OCI-LY3 (cell line): ENCODE results near the gene TCERG1L.

ENCODE experiments used
- H2AFZ ChIP-seq: fragments of 200-600, 300-600 bp; shearing (Covaris generic); 2 replicates; pipeline ENCODE4 v1.6.0; 2014; ENCODE audit warnings: antibody characterized with exemption, low read depth, low read length
- H3K27ac ChIP-seq: fragments of 200-600, 300-600 bp; sonication (generic); 2 replicates; pipeline ENCODE4 v1.5.1; 2014; ENCODE audit warnings: mild to moderate bottlenecking, low read length, moderate library complexity, mixed read lengths
- H3K27me3 ChIP-seq: fragments of 200-600, 300-600 bp; sonication (generic); 2 replicates; pipeline ENCODE4 v1.6.1; 2014; ENCODE audit warnings: low read depth, low read length, mixed read lengths
- H3K36me3 ChIP-seq: fragments of 200-600, 300-600 bp; sonication (generic); replicated peaks from 2 replicates; pipeline ENCODE3; 2014; ENCODE audit warnings: low read depth, low read length, mixed read lengths
- H3K4me1 ChIP-seq: fragments of 300-600, 200-600 bp; sonication (generic); 2 replicates; pipeline ENCODE4 v1.6.1; 2014; ENCODE audit warnings: low read length, mixed read lengths
- H3K4me2 ChIP-seq: fragments of 200-600, 300-600 bp; sonication (generic); 2 replicates; pipeline ENCODE4 v1.6.1; 2014; ENCODE audit warnings: low read length, mixed read lengths
- H3K4me3 ChIP-seq: fragments of 300-600, 200-600 bp; sonication (generic); 2 replicates; pipeline ENCODE4 v1.5.1; 2014; ENCODE audit warnings: antibody characterized with exemption, mild to moderate bottlenecking, low read length, moderate library complexity
- H3K79me2 ChIP-seq: fragments of 300-600, 200-600 bp; shearing (Covaris generic); 2 replicates; pipeline ENCODE4 v1.6.1; 2014; ENCODE audit warnings: mild to moderate bottlenecking, low read length, mixed read lengths
- H3K9ac ChIP-seq: fragments of 300-600, 200-600 bp; shearing (Covaris generic); 2 replicates; pipeline ENCODE4 v1.6.0; 2014; ENCODE audit warnings: mild to moderate bottlenecking, low read length, moderate library complexity
- H3K9me3 ChIP-seq: fragments of 200-600, 300-600 bp; shearing (Covaris generic); 2 replicates; pipeline ENCODE4 v1.6.1; 2014; ENCODE audit warnings: low read length, mixed read lengths; ENCODE audit not compliant: insufficient read depth
- H4K20me1 ChIP-seq: fragments of 200-600, 300-600 bp; sonication (generic); 2 replicates; pipeline ENCODE4 v1.6.1; 2016; ENCODE audit warnings: low read length, mixed read lengths; ENCODE audit not compliant: insufficient read depth
- EZH2phosphoT487 ChIP-seq: fragments of 200-600 bp; shearing (Covaris generic); IDR thresholded peaks from 2 replicates; pipeline ENCODE4 v1.6.1; 2018; ENCODE audit warnings: antibody characterized with exemption, mixed run types, low read depth
- TF ChIP-seq, protein P1 (sequence below): fragments of 200-600, 300-600 bp; sonication (generic); IDR thresholded peaks from 2 replicates; pipeline ENCODE4 v1.5.1; 2014; ENCODE audit warnings: antibody characterized with exemption, low read length, low read depth

Gene TCERG1L

DNA sequence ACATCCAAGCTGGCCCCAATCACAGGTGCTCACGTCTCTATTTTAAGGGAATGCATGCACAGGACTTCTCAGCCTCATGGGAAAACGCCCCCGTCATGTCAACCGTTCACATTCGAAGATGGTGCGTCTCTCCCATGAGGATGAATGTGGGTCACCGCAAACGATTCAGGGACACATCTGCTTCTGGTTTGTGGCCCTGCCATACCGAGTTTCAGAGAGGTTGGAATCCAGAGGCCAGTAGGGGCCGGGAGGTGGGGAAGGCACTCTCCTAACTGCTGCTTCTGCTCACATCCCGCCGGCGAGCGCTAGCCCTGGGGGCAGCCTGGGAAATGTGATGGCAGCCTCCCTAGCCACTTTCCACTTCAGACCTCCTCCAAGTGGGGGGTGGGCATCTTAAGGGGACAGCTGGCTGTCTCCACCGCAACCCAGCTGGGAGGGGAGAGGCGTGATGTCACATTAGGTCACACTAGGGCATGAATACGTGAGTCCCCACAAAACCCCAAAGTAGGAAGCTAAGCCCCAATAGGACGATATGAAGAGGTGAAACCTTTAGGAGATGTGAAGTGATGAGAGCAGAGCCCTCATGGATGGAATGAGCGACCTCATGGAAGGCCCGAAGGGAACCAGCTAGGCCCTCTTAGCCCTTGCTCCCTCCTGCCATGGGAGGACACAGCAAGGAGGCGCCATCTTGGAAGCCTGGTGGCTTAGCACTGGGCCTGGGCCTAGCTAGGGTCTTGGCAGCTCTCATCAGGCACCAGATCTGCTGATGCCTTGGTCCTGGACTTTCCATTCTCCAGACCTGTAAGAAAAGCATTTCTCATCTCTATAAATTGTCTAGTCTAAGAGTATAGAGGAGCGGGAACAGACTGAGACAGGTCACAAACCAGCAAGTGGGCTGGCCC lies 107.8 kb downstream of the TCERG1L start:
- no peak overlapping the region for H3K9ac ChIP-seq
- no peak overlapping the region for H3K4me3 ChIP-seq
- H2AFZ ChIP-seq = no peak overlapping the region
- no peak overlapping the region for H3K27ac ChIP-seq
- H3K4me1 ChIP-seq = no peaks in the 10 kb centered on the region
- no peak for TF ChIP-seq EZH2phosphoT487
- TF ChIP-seq, protein P1, sequence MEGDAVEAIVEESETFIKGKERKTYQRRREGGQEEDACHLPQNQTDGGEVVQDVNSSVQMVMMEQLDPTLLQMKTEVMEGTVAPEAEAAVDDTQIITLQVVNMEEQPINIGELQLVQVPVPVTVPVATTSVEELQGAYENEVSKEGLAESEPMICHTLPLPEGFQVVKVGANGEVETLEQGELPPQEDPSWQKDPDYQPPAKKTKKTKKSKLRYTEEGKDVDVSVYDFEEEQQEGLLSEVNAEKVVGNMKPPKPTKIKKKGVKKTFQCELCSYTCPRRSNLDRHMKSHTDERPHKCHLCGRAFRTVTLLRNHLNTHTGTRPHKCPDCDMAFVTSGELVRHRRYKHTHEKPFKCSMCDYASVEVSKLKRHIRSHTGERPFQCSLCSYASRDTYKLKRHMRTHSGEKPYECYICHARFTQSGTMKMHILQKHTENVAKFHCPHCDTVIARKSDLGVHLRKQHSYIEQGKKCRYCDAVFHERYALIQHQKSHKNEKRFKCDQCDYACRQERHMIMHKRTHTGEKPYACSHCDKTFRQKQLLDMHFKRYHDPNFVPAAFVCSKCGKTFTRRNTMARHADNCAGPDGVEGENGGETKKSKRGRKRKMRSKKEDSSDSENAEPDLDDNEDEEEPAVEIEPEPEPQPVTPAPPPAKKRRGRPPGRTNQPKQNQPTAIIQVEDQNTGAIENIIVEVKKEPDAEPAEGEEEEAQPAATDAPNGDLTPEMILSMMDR = no peak
- no peak overlapping the region for H3K4me2 ChIP-seq
- H4K20me1 ChIP-seq = no peaks in the 10 kb centered on the region
- no peaks in the 10 kb centered on the region for H3K79me2 ChIP-seq
- no peaks in the 10 kb centered on the region for H3K27me3 ChIP-seq
- no peaks in the 10 kb centered on the region for H3K9me3 ChIP-seq
- H3K36me3 ChIP-seq = no peaks in the 10 kb centered on the region

DNA sequence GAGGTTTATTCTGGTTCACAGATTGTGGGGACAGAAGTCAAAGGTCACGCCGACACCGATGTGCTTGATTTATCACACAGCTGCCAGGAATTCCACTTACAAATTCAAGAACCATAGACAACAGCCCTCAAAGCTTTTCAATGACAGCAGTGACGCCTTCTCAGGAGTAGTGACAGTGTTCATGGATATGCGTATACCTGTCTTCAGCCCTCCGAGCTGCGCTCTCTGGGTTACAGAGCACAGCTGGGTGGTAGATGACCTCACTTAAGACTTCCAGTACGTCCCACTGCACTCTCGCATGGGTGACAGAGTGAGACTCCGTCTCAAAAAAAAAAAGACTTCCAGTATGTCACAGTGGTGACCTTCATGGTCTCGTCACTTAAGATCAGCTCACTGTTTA lies 108.5 kb downstream of the TCERG1L start:
- no peaks in the 10 kb centered on the region for H4K20me1 ChIP-seq
- no peak overlapping the region for H3K27ac ChIP-seq
- H3K79me2 ChIP-seq = no peaks in the 10 kb centered on the region
- H3K4me3 ChIP-seq = no peak overlapping the region
- H3K9me3 ChIP-seq = no peaks in the 10 kb centered on the region
- no peaks in the 10 kb centered on the region for H3K4me1 ChIP-seq
- no peaks in the 10 kb centered on the region for H3K36me3 ChIP-seq
- H3K27me3 ChIP-seq = no peaks in the 10 kb centered on the region
- no peak overlapping the region for H3K9ac ChIP-seq
- no peak overlapping the region for H2AFZ ChIP-seq
- TF ChIP-seq EZH2phosphoT487 = no peak
- TF ChIP-seq, protein P1 = no peak
- H3K4me2 ChIP-seq = no peak overlapping the region

DNA sequence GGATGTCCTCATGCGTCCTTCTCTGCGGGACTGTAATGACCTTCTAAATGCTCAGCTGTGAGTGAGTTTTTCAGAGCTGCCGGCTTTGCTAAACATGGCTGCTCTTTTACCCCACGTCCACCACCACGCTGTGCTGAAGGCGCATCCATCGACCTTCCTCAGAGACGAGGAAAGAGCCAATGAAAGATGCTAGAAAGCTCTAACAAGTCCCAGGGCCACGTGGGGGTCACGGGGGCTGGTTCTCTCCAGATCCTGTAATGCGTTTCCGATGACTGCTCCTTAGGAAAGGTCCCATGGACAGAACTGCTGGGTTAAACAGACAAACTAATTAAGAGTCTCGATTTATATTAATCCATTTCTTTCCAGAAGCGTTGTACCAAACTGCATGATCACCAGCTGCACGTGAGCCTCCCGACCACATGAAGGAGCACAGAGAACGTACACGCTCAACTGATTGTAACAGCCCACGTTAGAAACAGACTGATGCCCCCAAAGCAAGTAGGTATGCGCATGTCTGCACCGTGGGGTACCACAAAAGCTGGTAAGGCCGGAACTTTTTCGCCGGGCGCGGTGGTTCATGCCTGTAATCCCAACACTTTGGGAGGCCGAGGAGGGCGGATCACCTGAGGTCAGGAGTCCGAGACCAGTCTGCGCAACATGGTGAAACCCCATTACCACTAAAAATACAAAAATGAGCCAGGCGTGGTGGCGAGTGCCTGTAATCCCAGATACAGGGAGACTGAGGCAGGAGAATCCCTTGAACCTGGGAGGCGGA lies 109.6 kb downstream of the TCERG1L start:
- no peak overlapping the region for H3K9ac ChIP-seq
- H3K36me3 ChIP-seq = no peaks in the 10 kb centered on the region
- no peaks in the 10 kb centered on the region for H3K4me1 ChIP-seq
- H2AFZ ChIP-seq = no peak overlapping the region
- no peak overlapping the region for H3K4me3 ChIP-seq
- no peaks in the 10 kb centered on the region for H3K79me2 ChIP-seq
- no peak overlapping the region for H3K27ac ChIP-seq
- H4K20me1 ChIP-seq = no peaks in the 10 kb centered on the region
- H3K27me3 ChIP-seq = no peaks in the 10 kb centered on the region
- H3K9me3 ChIP-seq = no peaks in the 10 kb centered on the region
- H3K4me2 ChIP-seq = no peak overlapping the region
- no peak for TF ChIP-seq EZH2phosphoT487
- TF ChIP-seq, protein P1 = no peak

DNA sequence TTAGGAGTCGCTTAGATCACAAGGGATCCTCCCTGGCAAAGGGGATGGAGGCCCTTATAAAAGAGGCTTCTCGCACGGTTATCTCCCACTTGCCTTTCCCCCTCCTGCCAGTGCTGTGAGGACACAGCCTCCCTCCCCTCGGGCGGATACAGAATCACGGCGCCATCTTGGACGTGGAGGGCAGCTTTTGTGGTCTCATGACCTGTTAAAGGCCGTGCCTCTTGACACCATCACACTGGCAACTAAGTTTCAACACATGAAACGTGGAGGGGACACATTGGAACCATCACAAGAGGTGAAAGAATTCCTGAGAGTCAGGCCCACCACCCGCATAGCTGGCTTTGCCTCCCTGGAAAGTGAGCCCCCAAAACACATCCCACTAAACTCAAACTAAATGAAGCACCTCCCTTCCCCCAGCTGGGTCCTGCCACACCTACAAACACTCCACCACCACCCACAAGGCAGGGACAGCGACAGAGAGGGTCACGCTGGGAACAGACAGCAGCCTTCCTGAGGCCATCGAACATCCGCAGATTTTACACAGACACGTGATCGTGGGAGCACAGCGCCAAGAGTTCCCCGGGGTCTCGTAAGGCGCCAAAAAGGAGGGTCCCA lies 110.6 kb downstream of the TCERG1L start:
- no peaks in the 10 kb centered on the region for H3K27me3 ChIP-seq
- no peaks in the 10 kb centered on the region for H4K20me1 ChIP-seq
- no peak overlapping the region for H2AFZ ChIP-seq
- H3K9ac ChIP-seq = no peak overlapping the region
- H3K27ac ChIP-seq = no peak overlapping the region
- H3K79me2 ChIP-seq = no peaks in the 10 kb centered on the region
- no peaks in the 10 kb centered on the region for H3K4me1 ChIP-seq
- no peak for TF ChIP-seq EZH2phosphoT487
- TF ChIP-seq, protein P1 = no peak
- no peak overlapping the region for H3K4me3 ChIP-seq
- no peaks in the 10 kb centered on the region for H3K36me3 ChIP-seq
- no peak overlapping the region for H3K4me2 ChIP-seq
- H3K9me3 ChIP-seq = no peaks in the 10 kb centered on the region
